ENCODE data around the gene AK9.

DNA sequence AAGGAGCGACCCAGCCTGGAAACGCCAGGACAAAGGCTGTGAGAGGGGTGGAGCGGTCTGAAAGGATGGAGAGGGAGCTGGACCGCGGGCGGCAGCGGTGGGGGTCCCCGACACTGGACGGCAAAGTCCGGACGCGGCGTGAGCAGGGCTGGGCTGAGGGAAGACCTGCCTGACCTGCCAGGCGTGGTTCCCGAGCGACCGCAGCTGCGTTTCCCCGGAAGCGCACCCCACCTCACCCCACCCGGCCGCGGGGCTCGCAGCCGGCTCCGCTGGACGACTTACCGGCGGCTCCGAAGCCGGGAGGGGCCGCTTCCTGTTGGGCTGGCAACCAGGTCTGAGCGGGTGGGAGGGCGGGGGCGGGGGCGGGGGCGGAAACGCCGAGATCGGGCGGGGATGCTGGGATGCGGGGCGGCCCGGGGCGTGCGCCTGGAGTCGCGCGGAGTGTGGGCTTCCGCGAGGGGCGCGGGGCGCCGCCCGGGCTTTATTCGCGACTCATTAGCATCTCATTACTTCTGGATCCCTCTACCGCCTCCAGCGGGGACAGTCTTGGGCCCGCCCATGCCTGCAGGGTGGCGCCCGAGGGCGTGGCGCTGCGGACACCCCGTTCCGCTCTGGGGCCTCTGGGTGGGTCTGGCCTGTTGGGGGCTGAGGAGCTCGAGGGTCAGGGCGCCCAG, 235.4 kb downstream of the AK9 start, which contains the start of gene MICAL1:
- TF ChIP-seq, protein P1, sequence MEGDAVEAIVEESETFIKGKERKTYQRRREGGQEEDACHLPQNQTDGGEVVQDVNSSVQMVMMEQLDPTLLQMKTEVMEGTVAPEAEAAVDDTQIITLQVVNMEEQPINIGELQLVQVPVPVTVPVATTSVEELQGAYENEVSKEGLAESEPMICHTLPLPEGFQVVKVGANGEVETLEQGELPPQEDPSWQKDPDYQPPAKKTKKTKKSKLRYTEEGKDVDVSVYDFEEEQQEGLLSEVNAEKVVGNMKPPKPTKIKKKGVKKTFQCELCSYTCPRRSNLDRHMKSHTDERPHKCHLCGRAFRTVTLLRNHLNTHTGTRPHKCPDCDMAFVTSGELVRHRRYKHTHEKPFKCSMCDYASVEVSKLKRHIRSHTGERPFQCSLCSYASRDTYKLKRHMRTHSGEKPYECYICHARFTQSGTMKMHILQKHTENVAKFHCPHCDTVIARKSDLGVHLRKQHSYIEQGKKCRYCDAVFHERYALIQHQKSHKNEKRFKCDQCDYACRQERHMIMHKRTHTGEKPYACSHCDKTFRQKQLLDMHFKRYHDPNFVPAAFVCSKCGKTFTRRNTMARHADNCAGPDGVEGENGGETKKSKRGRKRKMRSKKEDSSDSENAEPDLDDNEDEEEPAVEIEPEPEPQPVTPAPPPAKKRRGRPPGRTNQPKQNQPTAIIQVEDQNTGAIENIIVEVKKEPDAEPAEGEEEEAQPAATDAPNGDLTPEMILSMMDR (IDR thresholded peaks at IDR 0.05): peak; percentile 41
- TF ChIP-seq EZH2phosphoT487 (IDR thresholded peaks at IDR 0.05): no peak
- no peak for TF ChIP-seq EZH2 (IDR thresholded peaks at IDR 0.05)

Measured in neural progenitor cell (in vitro differentiated cells).